Neural progenitor cell (in vitro differentiated cells): ENCODE measurements around the gene SKOR1. TPM values are rescaled to one million over a fixed set of nuclear protein-coding genes. Genes with fewer than 3 reads are reported as not detected.

Source experiments
- DNase-seq: peaks from one replicate; pipeline ENCODE4 v3.0.0-alpha.2; 2016; ENCODE audit warnings: low spot score
- H2AFZ ChIP-seq: fragments of 200-600 bp; sonication (generic); replicated peaks from 2 replicates; pipeline ENCODE4 v1.6.1; 2016; ENCODE audit warnings: antibody characterized with exemption
- H3F3A ChIP-seq: fragments of 200-600 bp; sonication (generic); 2 replicates; pipeline ENCODE4 v1.6.1; 2016; ENCODE audit warnings: antibody characterized with exemption, low read depth
- H3K27ac ChIP-seq: fragments of 200-600 bp; sonication (generic); 2 replicates; pipeline ENCODE4 v1.5.1; 2016; ENCODE audit warnings: mild to moderate bottlenecking
- H3K27me3 ChIP-seq: fragments of 200-600 bp; sonication (generic); 2 replicates; pipeline ENCODE4 v1.6.1; 2016; ENCODE audit warnings: mild to moderate bottlenecking, moderate library complexity
- H3K36me3 ChIP-seq: fragments of 200-600 bp; sonication (generic); 2 replicates; pipeline ENCODE4 v1.5.1; 2016
- H3K4me1 ChIP-seq: fragments of 200-600 bp; sonication (generic); 2 replicates; pipeline ENCODE4 v1.6.1; 2016; ENCODE audit warnings: mixed run types
- H3K4me2 ChIP-seq: fragments of 200-600 bp; sonication (generic); 2 replicates; pipeline ENCODE4 v1.6.1; 2016
- H3K4me3 ChIP-seq: fragments of 200-600 bp; sonication (generic); 2 replicates; pipeline ENCODE4 v1.5.1; 2016
- H3K79me2 ChIP-seq: fragments of 200-600 bp; sonication (generic); 2 replicates; pipeline ENCODE4 v1.6.1; 2016; ENCODE audit warnings: low read depth
- H3K9ac ChIP-seq: fragments of 200-600 bp; sonication (generic); 2 replicates; pipeline ENCODE4 v1.6.1; 2016
- H3K9me3 ChIP-seq: fragments of 200-600 bp; sonication (generic); 2 replicates; pipeline ENCODE4 v1.5.1; 2016; ENCODE audit warnings: low read depth
- H4K20me1 ChIP-seq: fragments of 200-600 bp; sonication (generic); 2 replicates; pipeline ENCODE4 v1.6.1; 2016; ENCODE audit warnings: low read depth
- H3K27ac Mint-ChIP-seq: 3 replicates; pipeline ENCODE4 v1.8.0; 2021; ENCODE audit warnings: mixed read lengths
- H3K27me3 Mint-ChIP-seq: 2 replicates; pipeline ENCODE4 v1.8.0; 2022; ENCODE audit warnings: low read depth, mild to moderate bottlenecking, inconsistent platforms, moderate library complexity, mixed read lengths; ENCODE audit not compliant: insufficient read depth
- H3K36me3 Mint-ChIP-seq: 3 replicates; pipeline ENCODE4 v1.8.0; 2021; ENCODE audit warnings: mixed read lengths
- H3K4me1 Mint-ChIP-seq: 3 replicates; pipeline ENCODE4 v1.8.0; 2021; ENCODE audit warnings: mixed read lengths
- H3K4me3 Mint-ChIP-seq: 3 replicates; pipeline ENCODE4 v1.8.0; 2021; ENCODE audit warnings: mild to moderate bottlenecking, moderate library complexity, mixed read lengths
- H3K9me3 Mint-ChIP-seq: 3 replicates; pipeline ENCODE4 v1.8.0; 2020; ENCODE audit warnings: mixed read lengths
- EZH2 ChIP-seq: fragments of 200-600 bp; sonication (generic); IDR thresholded peaks from 2 replicates; pipeline ENCODE4 v1.6.1; 2017; ENCODE audit warnings: antibody characterized with exemption, mild to moderate bottlenecking, moderate library complexity
- EZH2phosphoT487 ChIP-seq: fragments of 200-600 bp; sonication (generic); IDR thresholded peaks from 2 replicates; pipeline ENCODE4 v1.6.1; 2017; ENCODE audit warnings: antibody characterized with exemption
- total RNA-seq: library from RNA; depleted of rRNA; stranded (reverse); fragments of >200 nt; gene quantifications from 2 replicates; pipeline ENCODE4 v1.2.3, GENCODE V29; 2015; ENCODE audit warnings: low replicate concordance
- TF ChIP-seq, protein P1 (sequence below): fragments of 200-600 bp; sonication (generic); IDR thresholded peaks from 2 replicates; pipeline ENCODE4 v1.5.1; 2017; ENCODE audit warnings: antibody characterized with exemption, mild to moderate bottlenecking

SKOR1 gene
- total RNA-seq, 1 donor from 2014 or later: 0.51 TPM

DNA sequence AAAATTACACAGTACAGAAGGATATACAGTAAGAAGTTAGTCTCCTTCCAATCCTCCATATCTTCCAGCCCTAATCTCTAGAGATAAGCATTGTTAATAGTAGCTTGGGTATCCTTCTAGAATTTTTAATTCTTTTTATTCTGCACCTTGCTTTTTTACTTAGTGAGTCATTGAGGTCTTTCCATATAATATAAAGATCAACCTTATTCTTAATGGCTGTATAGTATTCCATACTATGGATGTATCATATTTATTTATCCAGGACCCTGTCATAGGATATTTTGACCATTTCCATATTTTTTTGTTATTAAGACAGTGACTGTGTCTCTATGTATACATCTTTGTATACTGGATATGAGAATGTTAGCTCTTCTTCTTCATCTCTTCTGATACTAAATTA, 36.3 kb upstream of the SKOR1 start:
- Histone ChIP-seq H3F3A (peaks cover 5% of the 10 kb centered on the region), H2AFZ (no peak overlapping the region), H3K9me3 (no peaks in the 10 kb centered on the region), H3K4me1 (peaks cover 23% of the 10 kb centered on the region), H3K36me3 (no peaks in the 10 kb centered on the region), H4K20me1 (no peaks in the 10 kb centered on the region), H3K27me3 (no peaks in the 10 kb centered on the region), H3K9ac (no peak overlapping the region), H3K4me3 (no peak overlapping the region), H3K27ac (no peak overlapping the region), H3K4me2 (no peak overlapping the region), H3K79me2 (no peaks in the 10 kb centered on the region)
- Mint-ChIP-seq H3K4me1 (peaks cover 19% of the 10 kb centered on the region), H3K9me3 (no peaks in the 10 kb centered on the region), H3K27me3 (peaks cover 6% of the 10 kb centered on the region), H3K36me3 (no peaks in the 10 kb centered on the region), H3K27ac (no peak overlapping the region), H3K4me3 (no peak overlapping the region)
- TF ChIP-seq, protein P1, sequence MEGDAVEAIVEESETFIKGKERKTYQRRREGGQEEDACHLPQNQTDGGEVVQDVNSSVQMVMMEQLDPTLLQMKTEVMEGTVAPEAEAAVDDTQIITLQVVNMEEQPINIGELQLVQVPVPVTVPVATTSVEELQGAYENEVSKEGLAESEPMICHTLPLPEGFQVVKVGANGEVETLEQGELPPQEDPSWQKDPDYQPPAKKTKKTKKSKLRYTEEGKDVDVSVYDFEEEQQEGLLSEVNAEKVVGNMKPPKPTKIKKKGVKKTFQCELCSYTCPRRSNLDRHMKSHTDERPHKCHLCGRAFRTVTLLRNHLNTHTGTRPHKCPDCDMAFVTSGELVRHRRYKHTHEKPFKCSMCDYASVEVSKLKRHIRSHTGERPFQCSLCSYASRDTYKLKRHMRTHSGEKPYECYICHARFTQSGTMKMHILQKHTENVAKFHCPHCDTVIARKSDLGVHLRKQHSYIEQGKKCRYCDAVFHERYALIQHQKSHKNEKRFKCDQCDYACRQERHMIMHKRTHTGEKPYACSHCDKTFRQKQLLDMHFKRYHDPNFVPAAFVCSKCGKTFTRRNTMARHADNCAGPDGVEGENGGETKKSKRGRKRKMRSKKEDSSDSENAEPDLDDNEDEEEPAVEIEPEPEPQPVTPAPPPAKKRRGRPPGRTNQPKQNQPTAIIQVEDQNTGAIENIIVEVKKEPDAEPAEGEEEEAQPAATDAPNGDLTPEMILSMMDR: no peak
- no peak for TF ChIP-seq EZH2phosphoT487
- no peak for TF ChIP-seq EZH2
- no peak for DNase-seq

DNA sequence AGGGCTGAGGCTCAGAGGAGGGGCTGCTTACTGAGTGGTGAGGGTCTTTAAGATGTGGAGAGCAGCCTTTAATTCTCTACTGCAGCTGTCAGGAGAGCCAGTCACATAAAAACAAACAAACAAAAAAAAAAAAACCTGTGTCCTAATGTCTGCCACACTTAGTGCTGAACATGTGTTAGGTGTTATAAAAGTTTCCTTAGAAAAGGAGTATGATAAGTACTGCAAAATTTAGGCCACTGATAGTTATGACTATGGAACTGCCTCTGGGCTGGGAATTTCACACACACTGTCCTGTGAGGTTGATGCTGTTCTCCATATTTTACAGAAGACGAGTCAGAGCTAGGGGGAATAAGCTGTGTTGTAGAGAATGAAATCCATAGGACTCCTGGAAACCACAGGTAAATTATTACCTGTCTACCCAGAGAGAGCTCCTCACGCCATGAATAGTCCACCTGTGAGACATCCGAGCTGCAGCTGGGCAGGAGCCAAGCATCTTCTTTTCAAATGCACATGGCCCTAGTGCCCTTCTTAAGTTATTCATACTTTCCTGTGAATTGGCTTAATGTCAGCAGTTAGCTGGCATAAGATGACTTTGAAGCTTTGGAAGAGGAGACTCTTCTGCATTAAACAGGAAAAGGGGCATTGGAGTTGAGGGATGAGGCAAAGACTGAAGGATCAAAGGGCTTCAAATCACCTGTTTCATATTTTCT, 34.5 kb upstream of the SKOR1 start:
- TF ChIP-seq EZH2phosphoT487 (no peak), EZH2 (no peak)
- TF ChIP-seq, protein P1: no peak
- no peaks in the 10 kb centered on the region for H3F3A ChIP-seq
- no peaks in the 10 kb centered on the region for H4K20me1 ChIP-seq
- no peak overlapping the region for H3K27ac ChIP-seq
- H3K36me3 ChIP-seq: peaks cover 10% of the 10 kb centered on the region
- H3K27me3 ChIP-seq: no peaks in the 10 kb centered on the region
- H3K9me3 ChIP-seq: peaks cover 8% of the 10 kb centered on the region
- no peak overlapping the region for H3K4me3 ChIP-seq
- peaks cover 14% of the 10 kb centered on the region for H3K36me3 Mint-ChIP-seq
- H2AFZ ChIP-seq: no peak overlapping the region
- H3K79me2 ChIP-seq: no peaks in the 10 kb centered on the region
- DNase-seq: no peak
- H3K9me3 Mint-ChIP-seq: peaks cover 14% of the 10 kb centered on the region
- H3K4me1 ChIP-seq: peaks cover 13% of the 10 kb centered on the region
- no peak overlapping the region for H3K4me2 ChIP-seq
- H3K27me3 Mint-ChIP-seq: peaks cover 8% of the 10 kb centered on the region
- H3K4me1 Mint-ChIP-seq: peaks cover 19% of the 10 kb centered on the region
- peak overlapping the region; percentile 30 for H3K27ac Mint-ChIP-seq
- no peak overlapping the region for H3K4me3 Mint-ChIP-seq
- no peak overlapping the region for H3K9ac ChIP-seq

DNA sequence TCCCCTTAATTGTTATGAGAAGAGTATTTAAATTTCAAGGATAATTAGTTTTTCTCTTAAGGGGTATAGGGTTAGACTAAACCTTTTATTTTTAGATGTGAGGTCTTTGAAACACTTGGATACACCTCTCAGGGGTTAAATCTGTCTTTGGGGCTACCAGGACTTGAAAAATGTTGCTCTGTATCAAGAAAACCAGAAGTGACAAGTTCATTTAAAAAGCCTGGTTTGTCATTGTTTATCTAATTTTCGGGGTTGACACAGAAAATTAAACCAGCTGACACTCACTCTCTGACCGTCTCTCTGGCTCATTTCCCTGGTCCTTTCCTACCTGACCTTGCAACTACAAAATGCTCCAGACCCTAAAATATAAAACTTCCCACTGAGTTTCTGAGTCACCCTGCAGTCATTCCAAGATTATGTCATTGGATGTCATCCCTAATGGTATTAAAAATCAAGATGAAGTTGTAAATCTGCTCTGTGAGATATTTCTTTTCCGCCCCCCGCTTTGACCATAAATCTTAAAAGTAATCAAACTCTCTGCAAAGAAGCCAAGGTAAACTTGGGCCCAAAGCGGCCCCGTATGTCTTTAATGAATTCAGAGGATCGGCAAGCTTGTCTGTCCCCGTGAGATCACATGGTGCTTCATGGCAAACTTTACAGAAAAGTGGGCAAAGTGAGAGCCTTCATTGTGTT, 32.9 kb upstream of the SKOR1 start:
- Histone ChIP-seq H3K27me3 (no peaks in the 10 kb centered on the region), H3K36me3 (peaks cover 10% of the 10 kb centered on the region), H3K4me2 (no peak overlapping the region), H3F3A (peaks cover 7% of the 10 kb centered on the region), H3K27ac (no peak overlapping the region), H3K4me1 (peaks cover 17% of the 10 kb centered on the region), H2AFZ (no peak overlapping the region), H4K20me1 (no peaks in the 10 kb centered on the region), H3K4me3 (no peak overlapping the region), H3K9ac (no peak overlapping the region), H3K9me3 (peaks cover 8% of the 10 kb centered on the region), H3K79me2 (no peaks in the 10 kb centered on the region)
- H3K36me3 Mint-ChIP-seq: peaks cover 16% of the 10 kb centered on the region
- peaks cover 14% of the 10 kb centered on the region for H3K9me3 Mint-ChIP-seq
- no peak for DNase-seq
- H3K4me1 Mint-ChIP-seq: peaks cover 15% of the 10 kb centered on the region
- H3K27ac Mint-ChIP-seq: no peak overlapping the region
- no peak for TF ChIP-seq EZH2
- no peak for TF ChIP-seq EZH2phosphoT487
- TF ChIP-seq, protein P1: no peak
- H3K4me3 Mint-ChIP-seq: no peak overlapping the region
- peaks cover 4% of the 10 kb centered on the region for H3K27me3 Mint-ChIP-seq
